HG02588 (cell line): Measurements from ENCODE around the gene FHDC1.

Source experiments
- ATAC-seq: cut with Tn5 transposase; IDR thresholded peaks from one replicate; pipeline ENCODE4 v1.9.1; 2021; ENCODE audit warnings: mild to moderate bottlenecking, moderate library complexity; ENCODE audit not compliant: unreplicated experiment

FHDC1 gene

GRCh38 chr4:152957437-152958171 lies 21.5 kb downstream of the FHDC1 start:
- ATAC-seq: no peak

- ATAC-seq: no peak
Measured at GRCh38 chr4:152959080-152959479, 23.0 kb downstream of the FHDC1 start.

DNA sequence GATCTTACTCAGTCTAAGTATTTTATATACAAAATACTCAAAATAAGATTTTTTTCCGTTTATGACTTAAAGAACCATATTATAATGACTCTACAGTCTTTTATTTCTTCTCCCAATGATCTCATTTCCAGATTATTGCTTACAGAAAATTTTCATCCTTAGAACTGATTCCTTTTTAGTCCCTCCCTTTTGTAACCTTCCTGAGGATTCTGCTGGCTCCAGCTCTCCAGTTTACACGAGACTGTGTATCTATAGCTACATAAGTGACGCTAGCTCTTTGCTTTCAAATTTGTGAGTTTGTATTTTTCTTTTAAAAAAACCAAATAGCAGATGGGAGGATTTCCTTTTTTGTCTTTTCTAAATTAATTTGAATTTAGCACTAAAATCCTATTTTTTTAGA lies 24.0 kb downstream of the FHDC1 start:
- ATAC-seq: no peak

DNA sequence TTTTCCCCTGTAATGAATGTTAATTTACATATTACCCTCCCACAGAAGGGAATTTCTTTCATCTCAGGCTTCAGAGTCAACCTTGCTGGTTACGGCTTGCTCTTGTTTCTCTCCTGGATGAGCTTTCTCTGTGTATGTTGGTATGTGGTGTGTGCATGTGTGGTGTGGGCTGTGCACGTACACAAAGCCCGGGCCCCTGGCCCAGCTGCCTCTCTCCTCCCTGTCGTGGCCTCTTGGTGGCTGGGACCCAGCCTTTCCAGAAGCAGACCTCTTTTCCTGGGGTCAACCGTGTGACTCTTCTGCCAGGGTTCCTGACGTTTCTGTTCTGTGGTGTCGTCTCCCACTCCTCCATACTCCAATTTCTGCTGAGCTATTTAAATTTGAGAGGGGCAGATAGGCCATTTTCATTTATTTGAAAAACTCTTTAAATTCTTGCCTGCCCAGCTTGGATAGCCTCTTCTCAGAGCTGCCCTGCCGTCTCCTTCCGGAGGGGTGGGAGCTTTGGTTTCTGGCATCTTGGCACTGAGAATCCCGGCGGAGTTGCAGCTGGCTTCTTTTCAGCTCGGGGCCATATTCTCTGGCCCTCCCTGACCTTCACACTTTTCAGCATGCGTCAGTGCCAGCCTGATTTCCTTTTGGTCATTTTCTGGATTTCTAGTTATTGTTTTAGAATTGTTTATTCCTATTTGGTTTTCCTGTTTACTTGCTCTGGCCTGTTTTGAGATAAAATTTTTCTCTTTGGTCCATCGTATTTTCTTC lies 25.1 kb downstream of the FHDC1 start:
- no peak for ATAC-seq

GRCh38 chr4:152961773-152962115 lies 25.6 kb downstream of the FHDC1 start:
- no peak for ATAC-seq

- no peak for ATAC-seq
Measured at GRCh38 chr4:152962150-152962549, 26.0 kb downstream of the FHDC1 start.

DNA sequence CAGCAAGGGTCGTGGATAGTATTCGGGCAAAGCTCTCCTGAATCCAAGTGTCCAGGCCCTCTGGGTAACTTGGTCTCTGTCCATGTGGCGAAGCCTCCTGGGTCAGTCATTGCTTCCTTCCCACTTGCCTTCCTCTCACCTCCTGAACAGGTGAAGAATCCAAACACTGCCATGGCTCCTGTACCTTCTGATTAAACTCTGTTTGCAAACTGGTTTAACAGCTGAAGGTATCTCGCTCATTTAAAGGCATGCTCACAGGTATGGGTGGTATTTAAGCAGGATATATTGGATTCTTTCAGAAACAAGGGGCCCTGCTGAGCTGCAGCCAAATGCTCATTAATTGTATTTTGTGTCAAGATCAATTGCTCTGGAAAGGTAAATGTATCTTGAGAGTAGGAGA lies 28.2 kb downstream of the FHDC1 start:
- ATAC-seq: no peak

DNA sequence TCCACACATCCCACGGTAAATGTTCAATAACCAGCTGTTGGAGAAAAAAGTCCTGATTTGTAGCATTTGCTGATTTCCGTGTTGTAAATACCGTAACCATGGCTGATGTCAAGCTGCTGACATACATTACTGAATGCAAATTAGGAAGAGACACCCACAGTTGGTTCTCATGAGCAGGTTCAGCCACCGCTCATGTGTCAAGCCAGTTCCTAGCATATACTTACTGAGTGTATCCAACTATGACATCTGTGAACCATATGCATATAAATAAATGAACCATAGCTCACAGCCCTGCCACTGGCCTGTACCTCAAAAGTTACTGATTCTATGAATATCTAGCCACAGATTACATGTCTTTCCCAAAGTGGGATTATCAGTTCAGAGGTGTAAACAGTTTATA lies 29.5 kb downstream of the FHDC1 start:
- ATAC-seq: no peak

DNA sequence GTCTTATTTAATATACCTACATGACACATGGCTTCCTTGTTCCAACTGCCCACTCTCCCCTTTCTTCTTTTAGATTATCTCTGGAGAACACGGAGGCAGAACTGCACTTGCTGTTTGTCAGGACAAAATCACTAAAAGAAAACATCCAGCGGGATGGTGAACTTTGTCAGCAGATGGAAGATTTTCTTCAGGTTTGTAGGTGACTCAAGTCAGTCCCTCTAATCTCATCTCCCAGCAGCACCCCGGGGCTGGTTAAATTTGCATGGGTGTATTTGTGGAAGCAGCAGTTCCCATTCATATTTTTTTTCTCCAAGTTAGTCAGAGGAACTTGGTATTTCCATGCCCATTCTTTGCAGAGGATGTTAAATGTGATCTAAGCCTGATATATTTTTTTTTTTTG lies 31.8 kb downstream of the FHDC1 start:
- no peak for ATAC-seq

- ATAC-seq: no peak
Measured at GRCh38 chr4:152968806-152969394, 32.8 kb downstream of the FHDC1 start.

DNA sequence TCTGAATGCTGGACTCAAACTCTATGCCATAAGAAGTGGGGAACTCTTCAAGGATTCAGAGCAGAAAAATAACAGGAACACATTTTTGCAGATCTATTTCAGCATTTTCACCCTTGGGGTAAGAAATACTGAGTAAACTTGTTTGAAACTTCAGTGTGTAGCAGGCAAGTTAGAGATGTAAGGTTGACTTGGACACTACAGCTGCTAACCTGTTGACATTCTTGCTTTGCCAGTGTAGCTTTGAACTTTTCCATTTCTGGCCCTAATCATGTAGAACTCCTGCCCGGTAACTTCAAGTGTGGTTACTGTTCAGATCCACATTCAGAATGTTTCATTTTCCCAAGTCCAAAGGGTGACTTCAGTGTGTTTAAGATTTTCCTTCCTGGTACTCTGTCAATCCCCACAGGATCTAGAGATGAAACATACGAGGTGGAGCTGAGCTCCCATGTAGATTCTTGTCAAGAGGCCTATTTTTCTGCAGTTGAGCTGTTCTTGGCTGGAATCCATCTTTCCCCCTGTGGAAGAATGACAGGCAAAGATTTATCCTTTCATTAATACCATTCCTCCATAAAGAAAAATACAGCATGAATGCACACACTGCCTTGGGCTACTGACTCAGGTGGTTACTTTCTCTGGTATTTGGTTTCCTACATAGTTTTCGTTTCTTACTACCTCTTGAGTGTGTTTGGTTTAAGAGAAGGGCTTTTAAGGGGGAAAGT lies 34.1 kb downstream of the FHDC1 start:
- no peak for ATAC-seq

DNA sequence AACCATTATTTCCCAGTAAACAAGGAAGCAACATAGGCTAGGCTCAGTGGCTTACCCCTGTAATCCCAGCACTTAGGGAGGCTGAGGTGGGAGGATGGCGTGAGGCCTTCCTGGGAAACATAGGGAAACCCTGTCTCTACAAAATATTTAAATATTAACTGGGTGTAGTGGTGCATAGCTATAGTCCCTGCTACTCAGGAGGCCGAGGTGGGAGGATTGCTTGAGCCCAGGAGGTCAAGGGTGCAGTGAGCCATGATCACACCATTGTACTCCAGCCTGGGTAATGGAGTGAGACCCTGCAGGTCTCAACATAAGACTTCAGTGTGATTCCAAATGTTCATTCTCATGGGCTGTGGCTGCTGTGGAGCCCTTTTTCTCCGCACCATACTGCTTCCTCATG lies 34.9 kb downstream of the FHDC1 start:
- ATAC-seq: no peak

GRCh38 chr4:152972821-152973628 lies 36.9 kb downstream of the FHDC1 start:
- no peak for ATAC-seq

- ATAC-seq: no peak
Measured at GRCh38 chr4:152973629-152974467, 37.7 kb downstream of the FHDC1 start.

GRCh38 chr4:152974468-152975379 lies 38.6 kb downstream of the FHDC1 start:
- no peak for ATAC-seq

DNA sequence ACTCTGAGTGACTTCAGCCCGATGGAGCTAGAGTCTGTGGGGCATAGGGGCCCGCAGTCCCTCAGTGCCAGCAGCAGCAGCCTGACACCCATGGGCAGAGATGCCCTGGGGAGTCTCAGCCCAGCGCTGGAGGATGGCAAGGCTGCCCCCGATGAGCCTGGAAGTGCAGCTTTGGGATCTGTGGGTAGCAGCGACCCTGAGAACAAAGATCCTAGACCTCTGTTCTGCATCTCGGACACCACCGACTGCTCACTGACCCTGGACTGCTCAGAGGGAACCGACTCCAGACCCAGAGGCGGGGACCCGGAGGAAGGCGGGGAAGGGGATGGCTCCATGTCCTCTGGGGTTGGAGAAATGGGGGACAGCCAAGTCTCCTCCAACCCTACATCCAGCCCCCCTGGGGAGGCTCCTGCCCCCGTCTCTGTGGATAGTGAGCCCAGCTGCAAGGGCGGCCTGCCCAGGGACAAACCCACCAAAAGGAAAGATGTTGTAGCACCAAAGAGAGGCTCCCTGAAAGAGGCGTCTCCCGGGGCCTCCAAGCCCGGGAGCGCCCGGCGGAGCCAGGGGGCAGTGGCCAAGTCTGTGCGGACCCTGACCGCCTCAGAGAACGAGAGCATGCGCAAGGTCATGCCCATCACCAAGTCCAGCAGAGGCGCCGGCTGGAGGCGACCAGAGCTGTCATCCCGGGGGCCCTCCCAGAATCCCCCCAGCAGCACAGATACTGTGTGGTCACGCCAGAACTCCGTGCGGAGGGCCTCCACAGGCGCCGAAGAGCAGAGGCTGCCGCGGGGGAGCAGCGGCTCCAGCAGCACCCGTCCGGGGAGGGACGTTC lies 39.5 kb downstream of the FHDC1 start:
- ATAC-seq: no peak

- ATAC-seq: no peak
Measured at GRCh38 chr4:152976212-152976761, 40.2 kb downstream of the FHDC1 start.
